K562 (cell line): Measurements from ENCODE around the gene DGKZ.

ENCODE experiments used
- SMAD4 ChIP-seq: fragments of 250-450 bp; sonication (Bioruptor Pico); conservative IDR thresholded peaks from 2 replicates; pipeline ENCODE4 v1.8.0; 2021; ENCODE audit warnings: inconsistent platforms, mild to moderate bottlenecking, moderate library complexity
- ZNF165 ChIP-seq: fragments of 250-450 bp; sonication (Bioruptor Pico); IDR thresholded peaks from 2 replicates; pipeline ENCODE4 v1.4.0; 2020; ENCODE audit warnings: borderline replicate concordance
- ZNF766 ChIP-seq: fragments of 200-800 bp; sonication (Bioruptor generic); conservative IDR thresholded peaks from 2 replicates; pipeline ENCODE4 v1.6.1; 2016; ENCODE audit warnings: missing genetic modification characterization, missing compliant biosample characterization
- TF ChIP-seq, protein P1 (sequence below), 3 experiments: IDR thresholded peaks in 2 of 3; conservative IDR thresholded peaks in 1 of 3; 2 replicates each; pipeline ENCODE4 v1.5.1; 2011 to 2012; ENCODE audit warnings: low read length in 3 of 3, mild to moderate bottlenecking in 3 of 3, control low read depth in 2 of 3, improper control_type of control experiment in 1 of 3, inconsistent platforms in 1 of 3, low read depth in 1 of 3, mixed read lengths in 1 of 3, moderate library complexity in 1 of 3; ENCODE audit not compliant: insufficient read depth in 2 of 3

DNA sequence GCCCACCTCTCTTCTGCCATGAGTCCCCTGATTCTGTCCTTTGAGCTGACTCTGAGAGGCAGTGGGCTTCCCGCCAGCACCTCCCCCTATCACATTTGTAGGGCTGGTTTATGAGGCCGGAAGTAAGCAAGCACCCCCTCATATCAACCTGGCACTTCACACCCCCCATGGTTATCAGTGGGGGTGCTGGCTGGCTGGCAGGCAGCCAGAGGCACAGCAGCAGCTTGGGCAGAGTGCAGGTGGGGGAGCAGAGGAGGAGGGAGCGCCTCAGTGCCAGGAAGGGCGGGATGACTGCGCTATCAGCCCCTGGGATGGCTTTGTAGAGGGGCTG lies 67.2 kb downstream of the DGKZ start:
- TF ChIP-seq, protein P1, sequence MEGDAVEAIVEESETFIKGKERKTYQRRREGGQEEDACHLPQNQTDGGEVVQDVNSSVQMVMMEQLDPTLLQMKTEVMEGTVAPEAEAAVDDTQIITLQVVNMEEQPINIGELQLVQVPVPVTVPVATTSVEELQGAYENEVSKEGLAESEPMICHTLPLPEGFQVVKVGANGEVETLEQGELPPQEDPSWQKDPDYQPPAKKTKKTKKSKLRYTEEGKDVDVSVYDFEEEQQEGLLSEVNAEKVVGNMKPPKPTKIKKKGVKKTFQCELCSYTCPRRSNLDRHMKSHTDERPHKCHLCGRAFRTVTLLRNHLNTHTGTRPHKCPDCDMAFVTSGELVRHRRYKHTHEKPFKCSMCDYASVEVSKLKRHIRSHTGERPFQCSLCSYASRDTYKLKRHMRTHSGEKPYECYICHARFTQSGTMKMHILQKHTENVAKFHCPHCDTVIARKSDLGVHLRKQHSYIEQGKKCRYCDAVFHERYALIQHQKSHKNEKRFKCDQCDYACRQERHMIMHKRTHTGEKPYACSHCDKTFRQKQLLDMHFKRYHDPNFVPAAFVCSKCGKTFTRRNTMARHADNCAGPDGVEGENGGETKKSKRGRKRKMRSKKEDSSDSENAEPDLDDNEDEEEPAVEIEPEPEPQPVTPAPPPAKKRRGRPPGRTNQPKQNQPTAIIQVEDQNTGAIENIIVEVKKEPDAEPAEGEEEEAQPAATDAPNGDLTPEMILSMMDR (IDR thresholded peaks at IDR 0.05 in 2 of 3, conservative IDR thresholded peaks at IDR 0.05 in 1 of 3; ENCODE audit: insufficient read depth in 2 of 3, low read depth in 1 of 3, low read length in 3 of 3): no peak
- no peak for TF ChIP-seq ZNF165 (CRISPR knock-in tag)
- no peak for TF ChIP-seq ZNF766 (CRISPR knock-in tag)
- no peak for TF ChIP-seq SMAD4 (CRISPR knock-in tag)
